NCI-H526 treated with DMSO at 0.1 percent for 48 hours (cell line): Measurements from ENCODE around the gene TMEM125.

Experiments used
- DNase-seq: peaks from one replicate; lab custom pipeline; 2025; lab: John Stamatoyannopoulos, UW

Gene TMEM125

GRCh38 chr1:43269627-43270375, at the start of gene TMEM125:
Gene TMEM125 (plus strand): TSS chr1:43269983. CDS start chr1:43272723, 2,740 bp downstream.
- no peak for DNase-seq

DNA sequence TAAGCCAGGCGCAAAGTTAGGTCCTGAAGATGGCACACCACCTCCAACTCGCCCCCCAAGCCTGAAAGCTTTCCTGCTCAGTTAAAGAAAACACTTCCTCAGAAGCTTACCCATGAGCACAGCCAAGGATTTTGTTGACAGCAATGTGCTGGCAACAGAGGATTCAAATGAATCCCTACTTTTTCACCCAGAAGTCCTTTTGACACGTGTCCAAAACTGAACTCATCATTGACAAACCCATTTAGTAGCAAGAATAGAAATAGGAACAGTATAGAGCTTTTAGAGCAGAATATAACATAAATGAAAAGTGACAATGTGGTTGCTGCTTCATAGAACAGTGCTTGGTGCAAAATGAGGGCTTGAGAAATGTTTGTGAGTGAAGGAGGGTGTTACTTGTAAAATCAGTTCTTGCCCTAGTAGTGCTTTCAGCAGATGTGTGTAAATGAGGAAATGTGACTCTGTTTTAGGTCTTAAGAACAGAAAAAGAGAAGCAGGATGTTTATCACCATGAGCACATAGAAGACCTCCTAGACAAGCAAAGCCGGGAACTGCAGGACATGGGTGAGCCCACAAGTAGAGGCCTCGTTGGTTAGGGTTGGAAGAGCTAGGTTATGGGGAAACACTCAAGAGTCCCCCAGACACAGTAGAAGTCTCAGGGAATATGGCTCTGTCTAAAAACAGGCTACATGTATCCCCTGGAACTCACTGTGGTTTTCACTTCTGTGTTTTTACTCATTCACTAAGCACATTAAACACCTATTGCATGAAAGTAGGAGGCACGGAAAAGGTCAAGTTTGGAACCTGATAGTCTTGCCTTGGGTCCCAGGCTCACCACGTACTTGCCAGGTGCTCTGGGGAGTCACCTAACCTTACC, 48.6 kb upstream of the TMEM125 start:
- no peak for DNase-seq

DNA sequence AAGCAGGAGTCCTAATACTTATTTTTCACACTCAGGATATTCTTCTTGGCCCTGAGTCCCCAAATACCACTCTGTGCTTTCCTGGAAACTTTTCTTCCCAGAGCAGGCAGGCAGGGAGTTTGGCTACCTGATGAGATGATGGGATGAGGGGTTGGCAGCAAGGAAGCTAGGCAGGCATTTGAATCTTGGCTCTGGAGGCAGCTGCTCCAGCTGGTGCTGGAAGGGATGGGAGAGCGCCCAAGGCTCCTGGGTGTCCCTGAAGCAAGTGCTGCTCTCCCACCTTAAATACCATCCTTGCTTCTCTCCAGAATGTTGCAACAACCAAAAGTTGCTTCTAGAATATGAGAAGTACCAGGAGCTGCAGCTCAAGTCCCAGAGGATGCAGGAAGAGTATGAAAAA, 48.0 kb upstream of the TMEM125 start:
- DNase-seq = no peak

GRCh38 chr1:43222879-43223278, 46.9 kb upstream of the TMEM125 start:
- DNase-seq = no peak

DNA sequence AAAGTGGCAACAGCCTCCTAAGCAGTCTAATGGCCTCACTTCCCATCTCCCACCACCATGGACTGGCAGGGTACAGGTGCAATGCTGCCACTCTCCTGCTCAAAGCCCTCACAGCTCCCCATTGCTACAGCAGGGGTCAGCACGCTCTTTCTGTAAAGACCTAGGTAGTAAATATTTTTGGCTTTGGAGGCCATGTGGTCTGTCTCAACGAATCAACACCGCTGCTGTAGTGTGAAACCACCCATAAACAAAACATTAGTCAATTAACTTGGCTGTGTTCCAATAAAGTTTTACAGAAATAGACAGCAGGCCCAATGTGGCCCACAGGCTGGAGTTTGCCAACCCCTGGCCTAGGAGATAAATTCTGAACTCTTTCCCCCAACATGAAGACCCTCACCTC, 44.6 kb upstream of the TMEM125 start:
- DNase-seq = no peak

DNA sequence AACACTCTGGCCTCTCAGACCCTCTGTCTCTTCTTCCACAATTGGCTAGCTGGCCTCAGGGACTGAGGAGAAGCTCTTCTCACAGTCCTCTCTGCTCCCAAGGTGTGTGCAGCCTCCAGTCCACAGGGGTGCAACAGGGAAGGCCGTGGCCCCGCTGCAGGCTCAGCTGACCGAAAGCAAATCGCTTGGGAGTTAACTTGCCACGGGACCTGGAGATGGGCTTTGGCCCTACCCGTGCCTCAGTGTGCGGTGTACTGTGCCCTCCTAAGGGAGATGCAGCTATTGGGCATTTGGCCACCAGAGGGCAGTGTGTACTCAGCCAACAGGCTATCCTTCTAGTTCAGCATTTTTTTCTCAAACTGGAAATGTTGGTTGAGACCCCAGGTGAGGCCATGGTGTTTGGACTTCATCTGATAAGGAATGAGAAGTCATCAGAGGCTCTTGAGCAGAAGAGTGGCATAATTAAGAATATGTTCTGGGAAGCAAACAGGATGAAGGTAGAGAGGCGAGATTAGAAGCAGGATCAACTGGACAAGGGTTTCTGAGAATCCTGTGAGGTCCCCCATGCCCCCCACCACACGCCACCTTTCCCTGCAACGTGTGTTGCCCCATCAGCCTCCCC, 42.5 kb upstream of the TMEM125 start:
- peak; percentile 69 for DNase-seq

GRCh38 chr1:43229826-43230780, 39.7 kb upstream of the TMEM125 start:
- DNase-seq = no peak

- DNase-seq = no peak
Measured at GRCh38 chr1:43232074-43232473, 37.7 kb upstream of the TMEM125 start.

DNA sequence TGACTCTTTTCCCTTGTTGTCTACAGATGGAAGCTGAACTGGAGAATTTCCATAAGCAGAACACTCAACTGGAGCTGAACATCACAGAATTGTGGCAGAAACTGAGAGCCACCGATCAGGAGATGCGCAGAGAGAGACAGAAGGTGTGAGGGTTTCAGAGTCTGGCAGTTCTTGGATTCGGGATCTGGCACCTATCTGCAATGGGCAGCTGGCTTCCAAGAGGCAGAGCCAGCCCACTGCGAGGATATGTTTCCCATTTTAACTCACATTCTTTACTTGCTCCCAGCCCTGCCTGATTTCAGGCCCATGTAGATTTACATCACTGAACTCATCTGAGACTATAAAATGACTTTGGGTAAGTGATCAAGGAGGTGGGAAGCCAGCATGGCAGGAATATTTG, 37.3 kb upstream of the TMEM125 start:
- DNase-seq = no peak

- no peak for DNase-seq
Measured at GRCh38 chr1:43233631-43234030, 36.2 kb upstream of the TMEM125 start.

GRCh38 chr1:43234267-43234666, 35.5 kb upstream of the TMEM125 start:
- no peak for DNase-seq

DNA sequence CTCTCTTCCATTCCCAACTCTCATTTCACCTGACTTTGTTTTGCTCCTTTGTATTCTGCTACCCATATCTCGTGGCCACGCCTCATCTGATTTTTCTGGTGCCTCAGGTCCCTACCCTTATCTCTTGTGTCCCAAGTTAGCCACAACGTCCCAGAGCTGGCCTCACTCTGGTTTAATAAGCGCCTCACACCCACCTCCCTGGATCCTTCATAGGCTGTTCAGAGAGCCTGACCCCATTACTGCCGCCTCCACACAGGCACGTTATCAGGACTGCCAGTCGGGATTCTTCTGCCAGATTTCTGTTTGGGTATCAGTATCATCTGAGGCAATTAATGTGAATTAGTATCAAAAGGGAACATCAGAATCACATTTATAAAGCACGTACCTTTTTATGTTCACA, 34.7 kb upstream of the TMEM125 start:
- DNase-seq = no peak

GRCh38 chr1:43235451-43236121, 34.2 kb upstream of the TMEM125 start:
- no peak for DNase-seq

DNA sequence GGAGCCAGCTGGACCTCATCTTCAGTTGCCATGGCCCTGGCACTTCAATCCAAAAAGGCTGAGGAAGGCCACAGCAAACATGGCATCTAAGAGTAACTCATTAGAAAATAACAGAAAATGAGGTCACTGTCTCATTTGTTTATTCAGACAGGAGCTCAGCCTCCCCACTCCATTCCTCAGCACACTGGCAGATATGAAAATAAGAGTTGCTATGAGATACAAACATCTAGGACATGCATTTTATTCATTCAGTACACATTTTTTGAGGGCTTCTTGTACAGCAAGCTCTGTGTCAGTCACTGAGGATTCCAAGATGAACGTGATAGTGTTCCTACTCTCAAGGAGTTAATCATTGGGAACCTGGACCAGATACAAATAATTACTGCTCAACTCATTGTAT, 32.7 kb upstream of the TMEM125 start:
- peak; percentile 24 for DNase-seq

DNA sequence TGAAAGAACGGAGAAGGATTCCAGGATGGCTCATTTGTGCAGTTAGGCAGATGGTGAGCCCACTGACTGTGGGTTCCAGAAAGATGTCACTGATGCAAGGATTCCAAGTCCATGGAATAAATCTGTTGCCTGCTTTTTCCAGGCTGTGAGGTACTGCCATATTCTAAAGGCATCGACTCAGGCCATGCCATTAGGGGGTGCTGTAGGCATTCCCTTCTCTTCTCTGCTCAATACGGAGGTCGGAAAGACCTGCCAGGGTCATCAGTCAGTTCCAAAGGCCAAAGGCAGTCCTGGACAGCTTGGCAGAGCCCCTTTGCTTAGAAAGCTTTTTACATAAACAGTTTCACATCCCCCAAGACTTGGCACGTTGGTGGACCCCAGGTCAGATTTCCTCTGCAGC, 31.7 kb upstream of the TMEM125 start:
- DNase-seq = peak; percentile 63

- DNase-seq = no peak
Measured at GRCh38 chr1:43238991-43239469, 30.8 kb upstream of the TMEM125 start.

GRCh38 chr1:43239484-43239883, 30.3 kb upstream of the TMEM125 start:
- DNase-seq = no peak

GRCh38 chr1:43241413-43241836, 28.4 kb upstream of the TMEM125 start:
- no peak for DNase-seq

- DNase-seq = no peak
Measured at GRCh38 chr1:43243299-43243698, 26.5 kb upstream of the TMEM125 start.

GRCh38 chr1:43246466-43247213, 23.1 kb upstream of the TMEM125 start:
- no peak for DNase-seq
